B cell (primary cell): ENCODE data around the gene CPED1.

ENCODE experiments used
- CTCF ChIP-seq: fragments of 200-600 bp; IDR thresholded peaks from one replicate; pipeline ENCODE4 v1.8.0; 2022; ENCODE audit warnings: antibody characterized with exemption, mild to moderate bottlenecking
- EZH2 ChIP-seq: IDR thresholded peaks from 2 replicates; pipeline ENCODE4 v1.6.1; 2012; ENCODE audit warnings: borderline replicate concordance, low read depth, mild to moderate bottlenecking, moderate library complexity, low read length; ENCODE audit not compliant: insufficient read depth, poor library complexity, severe bottlenecking

- TF ChIP-seq CTCF, result no peak
- no peak for TF ChIP-seq EZH2
Observed at GRCh38 chr7:121303422-121304101, 315.1 kb downstream of the CPED1 start.
